ENCODE results near the gene MGST1. TPM values are rescaled to one million over a fixed set of nuclear protein-coding genes. Genes with fewer than 3 reads are reported as not detected.

MGST1 gene
- total and polyA plus RNA-seq, 2 experiments from 2014 or later = 297 to 1,400 TPM

GRCh38 chr12:16299403-16299802, 48.0 kb upstream of the MGST1 start (continued):
- no peak for TF ChIP-seq ZNF331 (CRISPR knock-in tag; IDR thresholded peaks at IDR 0.05; ENCODE audit: low read depth)

- TF ChIP-seq NANOG (IDR thresholded peaks at IDR 0.05; ENCODE audit: borderline replicate concordance) = no peak
- TF ChIP-seq ZNF462 (CRISPR knock-in tag; IDR thresholded peaks at IDR 0.05) = no peak
- no peak for TF ChIP-seq JUNB (IDR thresholded peaks at IDR 0.05; ENCODE audit: unreplicated experiment)
- no peak for TF ChIP-seq ZNF114 (CRISPR knock-in tag; IDR thresholded peaks at IDR 0.05)
- TF ChIP-seq EZH2phosphoT487 (IDR thresholded peaks at IDR 0.05; ENCODE audit: unreplicated experiment) = no peak
- H3K79me2 ChIP-seq (replicated peaks; ENCODE audit: insufficient read depth) = no peaks in the 10 kb centered on the region
- ATAC-seq = no peak
- Mint-ChIP-seq H3K4me1 (peaks cover 4% of the 10 kb centered on the region; the same call in 2 of the 3 replicates), H3K9me3 (no peaks in the 10 kb centered on the region), H3K27me3 (ENCODE audit: insufficient read depth, low read depth, poor library complexity) (no peaks in the 10 kb centered on the region), H3K4me3 (no peak overlapping the region), H3K36me3 (ENCODE audit: low read depth) (no peaks in the 10 kb centered on the region), H3K27ac (peak overlapping the region; percentile 14; the same call in 1 of the 2 replicates)
- no peaks in the 10 kb centered on the region for H4K20me1 ChIP-seq (replicated peaks; ENCODE audit: insufficient read depth)
- peaks cover 12% of the 10 kb centered on the region; the same call in 1 of the 2 replicates for H3K4me1 ChIP-seq (ENCODE audit: insufficient read depth)
- no peaks in the 10 kb centered on the region for H3K36me3 ChIP-seq (ENCODE audit: insufficient read depth)
- H3K4me2 ChIP-seq = peak overlapping the region; percentile 7; the same call in 1 of the 2 replicates
- H2AFZ ChIP-seq = no peak overlapping the region
- no peaks in the 10 kb centered on the region for H3K27me3 ChIP-seq (ENCODE audit: insufficient read depth)
- H3K27ac ChIP-seq (ENCODE audit: low read depth) = no peak overlapping the region
- peak; percentile 40 for DNase-seq (ENCODE audit: low spot score)
- no peak overlapping the region for H3K4me3 ChIP-seq
- H3K9me2 ChIP-seq (ENCODE audit: insufficient read depth) = no peaks in the 10 kb centered on the region; the same call in 1 of the 2 replicates
- H3F3A ChIP-seq (replicated peaks; ENCODE audit: low read depth) = no peaks in the 10 kb centered on the region
Measured at GRCh38 chr12:16300122-16300521, 47.3 kb upstream of the MGST1 start.
